ENCODE data around the gene PARP4.
"Not testable (repeated sequence)": the region's sequence is repeated elsewhere in the genome, so short reads cannot be mapped to it uniquely, and the experiment has no call there.

The PARP4 gene

DNA sequence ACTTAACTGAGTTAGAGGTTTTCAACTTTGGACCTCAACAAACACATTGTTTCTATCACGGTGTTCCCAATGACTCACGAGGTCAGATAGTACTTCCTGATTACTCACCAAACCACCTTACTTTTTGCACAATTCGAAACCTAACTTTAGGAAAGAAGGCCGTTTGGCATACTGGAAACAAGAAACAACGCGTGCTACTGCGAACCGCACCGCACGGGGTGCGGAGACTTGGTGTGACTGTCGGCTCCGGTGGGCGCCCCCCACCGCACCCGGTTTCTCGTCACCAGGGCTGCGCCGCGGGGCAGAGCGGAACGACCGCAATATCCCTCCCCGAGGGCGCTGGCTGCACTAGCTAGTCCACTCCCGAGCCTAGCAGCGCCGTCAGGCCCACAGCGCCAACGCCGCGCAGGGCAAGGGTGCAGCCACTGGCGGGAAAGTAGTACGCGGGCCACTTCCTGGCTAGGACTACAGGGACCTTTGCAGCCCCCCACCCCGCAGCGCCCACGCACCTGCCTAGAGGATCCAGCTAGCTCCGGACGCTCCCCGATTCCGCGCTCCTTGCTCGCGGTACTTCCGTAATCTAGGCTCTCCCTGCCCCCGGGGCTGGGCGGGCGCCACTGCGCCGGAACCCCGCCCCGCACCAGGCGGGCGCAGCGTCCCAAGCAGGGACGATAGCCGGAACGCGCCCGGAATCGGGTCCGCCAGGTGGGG lies at the start of gene PARP4:
PARP4 (minus strand) TSS at position 582 of the 711 bp plus-strand sequence. CDS start 9,002 bp downstream, outside the sequence.
- H3K36me3 ChIP-seq (ENCODE audit: control insufficient read depth, insufficient read depth, low read length): no peaks in the 10 kb centered on the region
- peak within 1 kb of the TSS; percentile 88 for H3K9ac ChIP-seq (ENCODE audit: low read length)
- H3K4me1 ChIP-seq (ENCODE audit: control insufficient read depth, insufficient read depth, low read length): peaks cover 6% of the 10 kb centered on the region
- no peaks in the 10 kb centered on the region for H3K9me3 ChIP-seq (ENCODE audit: control insufficient read depth, low read length)
- peak within 1 kb of the TSS; percentile 83 for H3K4me3 ChIP-seq (ENCODE audit: low read length)
- no peaks in the 10 kb centered on the region for H3K27me3 ChIP-seq (ENCODE audit: control insufficient read depth, insufficient read depth, low read length)

DNA sequence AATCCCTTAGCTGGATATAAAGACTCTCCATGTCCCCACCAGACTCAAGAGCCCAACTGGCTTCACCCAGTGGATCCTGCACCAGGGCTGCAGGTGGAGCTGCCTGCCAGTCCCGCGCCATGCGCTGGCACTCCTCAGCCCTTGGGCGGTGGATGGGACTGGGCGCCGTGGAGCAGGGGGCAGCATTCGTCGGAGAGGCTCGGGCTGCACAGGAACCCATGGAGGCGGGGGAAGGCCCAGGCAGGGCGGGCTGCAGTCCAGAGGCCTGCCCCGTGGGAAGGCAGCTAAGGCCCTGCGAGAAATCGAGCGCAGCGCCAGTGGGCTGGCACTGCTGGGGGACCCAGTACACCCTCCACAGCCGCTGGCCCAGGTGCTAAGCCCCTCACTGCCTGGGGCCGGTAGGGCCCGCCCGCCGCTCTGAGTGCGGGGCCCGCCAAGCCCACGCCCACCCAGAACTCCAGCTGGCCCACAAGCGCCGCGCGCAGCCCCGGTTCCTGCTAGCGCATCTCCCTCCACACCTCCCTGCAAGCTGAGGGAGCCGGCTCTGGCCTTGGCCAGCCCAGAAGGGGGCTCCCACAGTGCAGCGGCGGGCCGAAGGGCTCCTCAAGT lies 48.1 kb upstream of the PARP4 start:
- H3K4me3 ChIP-seq (ENCODE audit: low read length); H3K36me3 ChIP-seq (ENCODE audit: control insufficient read depth, insufficient read depth, low read length); H3K27me3 ChIP-seq (ENCODE audit: control insufficient read depth, insufficient read depth, low read length): not testable (repeated sequence)

DNA sequence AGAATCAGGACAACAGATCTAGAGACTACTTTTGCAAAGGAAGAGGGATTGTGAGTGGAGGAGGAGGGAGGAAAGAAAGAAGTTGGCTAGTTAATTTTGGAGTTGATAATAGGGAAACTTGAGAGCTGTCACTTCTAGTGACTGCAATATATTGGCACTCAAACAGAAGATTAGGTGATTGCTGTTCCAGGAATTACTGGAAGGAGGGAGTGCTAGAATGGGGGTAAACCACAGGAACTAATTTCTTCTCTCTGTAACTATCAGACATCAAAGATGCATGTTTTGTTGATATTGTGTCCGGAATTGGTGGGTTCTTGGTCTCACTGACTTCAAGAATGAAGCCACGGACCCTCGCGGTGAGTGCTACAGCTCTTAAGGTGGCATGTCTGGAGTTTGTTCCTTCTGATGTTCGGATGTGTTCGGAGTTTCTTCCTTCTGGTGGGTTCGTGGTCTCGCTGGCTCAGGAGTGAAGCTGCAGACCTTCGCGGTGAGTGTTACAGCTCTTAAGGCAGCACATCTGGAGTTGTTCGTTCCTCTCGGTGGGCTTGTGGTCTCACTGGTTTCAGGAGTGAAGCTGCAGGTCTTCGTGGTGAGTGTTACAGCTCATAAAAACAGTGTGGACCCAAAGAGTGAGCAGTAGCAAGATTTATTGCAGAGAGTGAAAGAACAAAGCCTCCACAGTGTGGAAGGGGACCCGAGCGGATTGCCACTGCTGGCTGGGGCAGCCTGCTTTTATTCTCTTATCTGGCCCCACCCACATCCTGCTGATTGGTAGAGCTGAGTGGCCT lies 47.0 kb upstream of the PARP4 start:
- not testable (repeated sequence) for H3K9me3 ChIP-seq (ENCODE audit: control insufficient read depth, low read length); H3K4me3 ChIP-seq (ENCODE audit: low read length); H3K9ac ChIP-seq (ENCODE audit: low read length); H3K27me3 ChIP-seq (ENCODE audit: control insufficient read depth, insufficient read depth, low read length); H3K4me1 ChIP-seq (ENCODE audit: control insufficient read depth, insufficient read depth, low read length); H3K36me3 ChIP-seq (ENCODE audit: control insufficient read depth, insufficient read depth, low read length)

More for the DNA sequence above, 48.1 kb upstream of the PARP4 start:
- not testable (repeated sequence) for H3K4me1 ChIP-seq (ENCODE audit: control insufficient read depth, insufficient read depth, low read length); H3K9ac ChIP-seq (ENCODE audit: low read length); H3K9me3 ChIP-seq (ENCODE audit: control insufficient read depth, low read length)

DNA sequence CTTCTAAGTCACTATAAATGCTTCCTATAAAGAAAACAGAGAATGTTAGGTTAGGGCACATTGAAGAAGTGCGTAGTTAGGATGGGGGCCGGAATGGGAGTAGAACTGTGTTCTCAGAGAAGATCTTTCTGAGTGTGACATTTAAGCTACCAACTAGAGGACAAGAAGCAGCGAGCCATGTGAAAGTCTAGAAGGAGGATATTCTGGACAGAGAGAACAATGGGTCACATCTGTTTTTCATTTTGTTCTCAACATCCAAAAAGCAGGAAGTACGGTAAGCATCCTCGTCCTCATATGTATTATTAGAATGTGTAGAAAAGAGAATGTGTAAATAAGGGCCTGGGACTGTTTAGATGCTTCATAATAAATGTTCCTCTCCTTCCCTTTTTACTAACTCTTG lies 44.5 kb upstream of the PARP4 start:
- Histone ChIP-seq H3K9me3 (ENCODE audit: control insufficient read depth, low read length) (no peaks in the 10 kb centered on the region), H3K9ac (ENCODE audit: low read length) (no peak overlapping the region), H3K4me1 (ENCODE audit: control insufficient read depth, insufficient read depth, low read length) (no peaks in the 10 kb centered on the region)

DNA sequence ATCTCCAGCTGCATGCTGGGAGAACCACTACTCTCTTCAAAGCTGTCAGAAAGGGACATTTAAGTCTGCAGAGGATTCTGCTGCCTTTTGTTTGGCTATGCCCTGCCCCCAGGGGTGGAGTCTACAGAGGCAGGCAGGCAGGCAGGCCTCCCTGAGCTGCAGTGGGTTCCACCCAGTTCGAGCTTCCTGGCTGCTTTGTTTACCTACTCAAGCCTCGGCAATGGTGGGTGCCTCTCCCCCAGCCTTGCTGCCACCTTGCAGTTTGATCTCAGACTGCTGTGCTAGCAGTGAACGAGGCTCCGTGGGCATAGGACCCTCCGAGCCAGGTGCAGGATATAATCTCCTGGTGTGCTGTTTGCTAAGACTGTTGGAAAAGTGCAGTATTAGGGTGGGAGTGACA lies 41.3 kb upstream of the PARP4 start:
- not testable (repeated sequence) for H3K27me3 ChIP-seq (ENCODE audit: control insufficient read depth, insufficient read depth, low read length); H3K4me1 ChIP-seq (ENCODE audit: control insufficient read depth, insufficient read depth, low read length); H3K36me3 ChIP-seq (ENCODE audit: control insufficient read depth, insufficient read depth, low read length)

More for the DNA sequence above, 44.5 kb upstream of the PARP4 start:
- Histone ChIP-seq H3K36me3 (ENCODE audit: control insufficient read depth, insufficient read depth, low read length) (no peaks in the 10 kb centered on the region), H3K4me3 (ENCODE audit: low read length) (no peak overlapping the region), H3K27me3 (ENCODE audit: control insufficient read depth, insufficient read depth, low read length) (no peaks in the 10 kb centered on the region)

DNA sequence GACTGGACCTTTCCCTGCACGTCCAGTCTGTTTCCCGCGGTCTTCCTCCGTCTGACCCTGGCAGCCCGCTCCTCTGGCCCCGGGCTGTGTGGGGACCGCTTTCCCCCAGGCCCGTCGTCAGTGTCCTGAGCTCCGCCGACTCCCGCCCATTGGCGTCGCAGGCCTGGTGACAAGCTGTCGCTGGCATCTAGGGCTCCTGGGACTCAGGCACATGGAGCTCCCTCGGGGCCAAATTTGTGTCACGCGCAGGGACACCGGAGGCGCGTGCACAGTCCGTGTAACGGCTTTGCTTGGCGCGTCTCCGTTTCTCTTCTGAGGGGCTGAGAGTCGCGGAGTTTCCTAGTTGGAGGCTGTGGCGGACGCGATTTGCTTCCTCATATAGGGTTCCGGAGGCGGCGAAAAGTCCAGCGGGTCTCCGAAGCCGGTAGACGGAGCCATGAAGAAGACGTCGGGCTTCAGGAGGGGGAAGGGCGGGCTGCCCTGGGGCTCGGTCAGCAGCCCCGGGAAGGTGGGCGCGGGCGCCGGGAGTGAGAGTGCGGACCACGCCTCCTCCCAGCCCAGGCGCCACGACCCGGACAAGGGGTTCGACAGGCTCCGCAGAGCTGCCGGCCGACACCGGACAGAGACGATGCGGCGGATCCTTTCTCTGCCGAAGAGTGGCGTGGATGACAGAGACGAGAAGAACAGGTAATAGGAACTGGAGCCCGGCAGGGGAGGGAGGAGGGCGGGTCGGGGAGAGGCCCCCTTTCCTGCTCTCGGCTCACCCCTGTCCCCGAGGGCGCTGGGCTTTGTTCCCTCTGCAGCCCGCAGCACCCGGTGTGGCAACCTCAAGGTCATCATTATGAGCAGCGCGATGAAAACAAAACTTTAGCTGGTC lies 29.1 kb upstream of the PARP4 start:
- H3K27me3 ChIP-seq (ENCODE audit: control insufficient read depth, insufficient read depth, low read length): peaks cover 33% of the 10 kb centered on the region
- H3K9me3 ChIP-seq (ENCODE audit: control insufficient read depth, low read length); H3K4me1 ChIP-seq (ENCODE audit: control insufficient read depth, insufficient read depth, low read length); H3K36me3 ChIP-seq (ENCODE audit: control insufficient read depth, insufficient read depth, low read length); H3K9ac ChIP-seq (ENCODE audit: low read length); H3K4me3 ChIP-seq (ENCODE audit: low read length): not testable (repeated sequence)

More for the DNA sequence above, 41.3 kb upstream of the PARP4 start:
- H3K4me3 ChIP-seq (ENCODE audit: low read length); H3K9me3 ChIP-seq (ENCODE audit: control insufficient read depth, low read length); H3K9ac ChIP-seq (ENCODE audit: low read length): not testable (repeated sequence)

DNA sequence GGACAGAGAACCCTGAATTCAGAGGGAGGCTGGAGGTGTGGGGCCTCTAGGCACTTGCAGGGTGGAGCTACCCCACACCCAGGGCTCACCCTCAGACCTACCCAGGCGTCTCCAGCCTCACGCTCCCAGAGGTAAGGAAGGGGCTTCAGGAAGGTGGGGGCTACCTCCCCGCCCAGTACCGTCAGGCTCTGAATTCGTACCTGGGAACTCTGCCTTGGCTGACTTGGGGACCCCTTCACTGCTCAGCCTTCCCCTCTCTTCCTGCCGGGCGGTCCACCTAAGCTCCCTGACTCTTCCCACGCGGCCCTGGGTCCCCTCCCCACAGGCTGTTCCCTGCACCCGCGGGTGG lies 28.5 kb upstream of the PARP4 start:
- H3K4me3 ChIP-seq (ENCODE audit: low read length): no peak overlapping the region
- H3K36me3 ChIP-seq (ENCODE audit: control insufficient read depth, insufficient read depth, low read length): no peaks in the 10 kb centered on the region
- H3K9ac ChIP-seq (ENCODE audit: low read length): no peak overlapping the region
- peaks cover 33% of the 10 kb centered on the region for H3K27me3 ChIP-seq (ENCODE audit: control insufficient read depth, insufficient read depth, low read length)
- peaks cover 5% of the 10 kb centered on the region for H3K4me1 ChIP-seq (ENCODE audit: control insufficient read depth, insufficient read depth, low read length)
- no peaks in the 10 kb centered on the region for H3K9me3 ChIP-seq (ENCODE audit: control insufficient read depth, low read length)

DNA sequence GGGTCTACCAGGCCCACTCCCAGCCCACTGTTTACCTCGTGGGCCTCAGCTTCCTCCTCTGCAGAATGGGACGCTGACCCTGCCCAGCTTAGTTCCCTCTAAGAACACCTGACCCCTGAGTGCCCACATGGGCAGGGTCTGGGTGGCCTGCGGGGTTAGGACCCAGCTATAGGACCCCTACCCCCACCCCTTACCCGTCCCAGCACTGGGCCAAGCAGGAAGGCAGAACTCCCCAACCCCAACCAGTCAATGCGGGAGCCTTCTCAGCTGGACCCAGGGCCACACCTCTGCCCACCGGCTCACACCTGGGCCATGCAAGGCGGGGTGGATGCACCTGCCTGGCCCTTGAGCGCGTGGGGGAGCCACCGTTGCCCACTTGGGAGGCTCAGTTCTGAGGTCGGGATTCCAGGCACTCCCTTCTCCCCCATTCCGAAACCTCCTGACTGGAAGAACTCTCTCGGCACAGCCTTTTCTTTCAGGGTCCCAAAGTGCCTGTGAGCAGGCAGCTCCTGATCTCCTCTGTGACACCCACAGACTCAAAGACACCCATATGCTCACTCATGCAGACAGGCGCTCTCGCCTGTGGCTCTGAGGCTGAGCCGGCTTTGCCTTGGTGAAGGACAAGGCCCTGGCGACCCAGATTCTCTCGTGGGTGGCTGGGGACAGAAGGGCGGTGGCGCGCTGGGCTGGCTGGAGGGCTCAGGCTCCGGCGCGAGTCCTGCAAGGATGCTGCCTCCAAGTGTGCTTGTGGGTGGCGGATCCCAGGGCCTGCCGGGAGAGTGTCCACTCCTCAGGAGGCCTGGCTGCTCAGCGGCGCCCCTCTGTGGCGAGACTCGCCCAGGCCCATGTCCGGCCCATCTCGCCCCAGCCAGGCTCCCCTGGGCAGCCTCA lies 27.9 kb upstream of the PARP4 start:
- Histone ChIP-seq H3K4me1 (ENCODE audit: control insufficient read depth, insufficient read depth, low read length) (peaks cover 5% of the 10 kb centered on the region), H3K9ac (ENCODE audit: low read length) (no peak overlapping the region), H3K9me3 (ENCODE audit: control insufficient read depth, low read length) (no peaks in the 10 kb centered on the region), H3K36me3 (ENCODE audit: control insufficient read depth, insufficient read depth, low read length) (no peaks in the 10 kb centered on the region), H3K4me3 (ENCODE audit: low read length) (no peak overlapping the region), H3K27me3 (ENCODE audit: control insufficient read depth, insufficient read depth, low read length) (peaks cover 36% of the 10 kb centered on the region)

DNA sequence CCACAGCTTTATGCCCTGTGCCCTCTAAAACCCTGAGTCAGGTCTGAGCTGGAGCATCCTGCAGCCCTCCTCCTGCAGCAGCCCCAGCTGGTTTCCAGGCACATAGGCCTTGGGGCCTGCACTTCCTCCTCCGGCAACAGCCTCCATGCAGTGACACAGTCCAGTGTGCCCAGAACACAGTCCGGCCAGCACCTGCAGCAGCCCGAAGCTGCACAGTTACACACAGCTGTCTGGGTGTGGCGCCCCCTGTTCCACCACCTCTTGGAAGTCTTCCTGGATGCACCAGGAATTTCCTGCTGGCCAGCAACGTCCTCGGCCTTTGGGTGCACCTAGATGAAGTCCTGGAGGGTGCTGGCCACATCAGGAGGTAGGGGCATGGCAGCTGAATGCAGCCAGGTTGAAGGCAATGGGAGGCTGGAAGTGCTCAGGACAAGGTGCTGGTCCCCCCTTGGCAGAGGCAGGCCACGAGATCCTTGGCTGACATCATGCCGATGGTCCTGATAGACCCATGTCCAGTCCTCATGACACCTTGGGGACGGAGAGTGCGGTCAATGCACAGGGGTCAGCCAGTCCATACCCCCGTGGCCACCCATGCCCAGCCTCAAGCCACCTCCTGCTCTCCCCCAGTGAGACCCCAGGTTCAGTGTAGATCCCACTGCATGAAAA lies 27.1 kb upstream of the PARP4 start:
- Histone ChIP-seq H3K9me3 (ENCODE audit: control insufficient read depth, low read length) (no peaks in the 10 kb centered on the region), H3K36me3 (ENCODE audit: control insufficient read depth, insufficient read depth, low read length) (no peaks in the 10 kb centered on the region), H3K4me3 (ENCODE audit: low read length) (no peak overlapping the region), H3K4me1 (ENCODE audit: control insufficient read depth, insufficient read depth, low read length) (peaks cover 5% of the 10 kb centered on the region), H3K9ac (ENCODE audit: low read length) (no peak overlapping the region), H3K27me3 (ENCODE audit: control insufficient read depth, insufficient read depth, low read length) (peaks cover 37% of the 10 kb centered on the region)

DNA sequence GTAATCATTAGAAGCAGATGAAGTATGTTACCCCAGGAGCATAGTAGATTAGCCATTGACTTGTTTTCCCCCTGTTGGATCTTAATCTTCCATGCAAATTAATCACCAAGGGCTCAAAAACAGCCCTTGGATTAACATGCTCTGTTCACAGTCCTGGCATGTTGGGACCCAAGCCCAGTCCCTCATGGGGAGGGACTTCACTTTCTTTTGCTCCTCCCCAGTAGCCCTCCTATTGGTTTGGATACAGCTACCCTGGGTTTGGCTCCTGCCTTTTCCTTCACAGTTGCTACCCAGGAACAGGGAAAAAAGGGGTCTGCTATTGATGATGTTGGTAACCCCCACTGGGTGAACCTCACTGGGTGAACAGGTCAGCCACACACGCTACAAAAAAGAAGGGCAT lies 16.9 kb upstream of the PARP4 start:
- H3K27me3 ChIP-seq (ENCODE audit: control insufficient read depth, insufficient read depth, low read length): peaks cover 10% of the 10 kb centered on the region
- no peak overlapping the region for H3K4me3 ChIP-seq (ENCODE audit: low read length)
- no peaks in the 10 kb centered on the region for H3K4me1 ChIP-seq (ENCODE audit: control insufficient read depth, insufficient read depth, low read length)
- H3K9me3 ChIP-seq (ENCODE audit: control insufficient read depth, low read length): no peaks in the 10 kb centered on the region
- no peak overlapping the region for H3K9ac ChIP-seq (ENCODE audit: low read length)
- no peaks in the 10 kb centered on the region for H3K36me3 ChIP-seq (ENCODE audit: control insufficient read depth, insufficient read depth, low read length)
